HG03108 (cell line): ENCODE data around the gene TOPAZ1.

Experiments used
- ATAC-seq: cut with Tn5 transposase; IDR thresholded peaks from one replicate; pipeline ENCODE4 v1.9.1; 2021; ENCODE audit warnings: moderate library complexity; ENCODE audit not compliant: unreplicated experiment

The TOPAZ1 gene

DNA sequence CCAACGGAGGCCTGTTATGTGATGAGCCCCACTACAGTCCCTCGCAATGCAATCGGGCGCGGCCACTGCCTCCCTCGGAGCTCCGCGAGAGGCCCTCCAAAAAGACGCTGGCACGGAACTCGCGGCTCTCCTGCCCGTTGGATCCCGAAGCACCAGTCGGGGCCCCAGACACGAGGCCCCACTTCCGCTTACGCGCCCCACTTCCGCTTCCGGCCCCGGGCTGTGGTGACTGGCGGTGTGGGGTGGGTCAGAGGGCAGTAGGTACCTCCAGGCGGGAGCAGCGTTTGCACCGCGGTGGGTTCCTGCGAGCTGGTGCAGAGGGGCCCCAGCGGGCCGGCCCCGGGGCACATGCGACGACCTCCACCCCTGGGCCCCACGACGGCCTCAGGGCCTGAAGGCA lies at the start of gene TOPAZ1:
TSS of gene TOPAZ1 (plus strand) at position 181 of the 400 bp plus-strand sequence. CDS start at position 349, 168 bp downstream.
- no peak for ATAC-seq

DNA sequence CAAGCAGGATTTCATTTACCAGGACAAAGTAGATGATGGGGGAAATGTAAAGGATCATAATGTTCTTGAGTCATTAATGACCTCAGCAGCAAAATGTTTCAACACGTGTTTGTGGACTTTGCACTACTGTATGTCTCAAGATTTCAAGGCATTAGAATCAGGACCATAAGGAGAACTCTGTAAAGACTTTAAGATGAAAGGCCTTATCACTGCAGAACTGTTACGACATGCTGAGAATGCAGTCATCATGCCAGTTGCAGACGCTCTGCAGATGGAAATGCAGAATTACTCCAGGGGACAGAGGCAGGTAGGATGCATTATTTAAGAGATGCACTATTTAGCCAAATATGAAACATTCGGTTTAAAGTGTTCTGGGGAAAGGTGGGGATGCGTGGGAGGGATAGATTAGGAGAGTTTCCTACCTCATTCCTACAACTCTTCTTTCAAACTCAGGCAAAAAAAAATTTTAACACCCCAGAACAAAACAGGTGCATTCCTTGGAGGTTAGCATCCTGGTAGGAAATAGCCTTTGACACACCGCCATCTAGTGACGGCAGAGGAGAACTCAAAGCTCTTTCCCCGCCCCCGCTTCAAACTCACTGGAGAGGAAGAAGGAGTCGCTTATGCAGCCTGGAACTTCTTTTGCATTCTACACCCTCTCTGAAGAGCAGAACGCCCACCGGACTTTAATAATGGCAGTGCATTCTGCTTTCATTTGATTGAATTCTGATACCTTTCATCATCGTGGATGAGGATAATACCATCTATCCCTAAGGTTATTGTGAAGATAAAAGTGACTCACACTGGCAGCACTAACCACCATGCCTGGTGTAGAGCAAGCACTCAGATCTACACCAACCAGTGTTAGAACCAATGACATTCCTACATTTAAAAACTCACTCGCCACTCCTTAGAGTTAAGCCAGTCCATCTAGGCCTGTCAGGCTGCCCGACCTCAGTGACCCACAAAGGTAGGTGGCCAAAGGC lies 43.1 kb upstream of the TOPAZ1 start:
- ATAC-seq, result no peak

DNA sequence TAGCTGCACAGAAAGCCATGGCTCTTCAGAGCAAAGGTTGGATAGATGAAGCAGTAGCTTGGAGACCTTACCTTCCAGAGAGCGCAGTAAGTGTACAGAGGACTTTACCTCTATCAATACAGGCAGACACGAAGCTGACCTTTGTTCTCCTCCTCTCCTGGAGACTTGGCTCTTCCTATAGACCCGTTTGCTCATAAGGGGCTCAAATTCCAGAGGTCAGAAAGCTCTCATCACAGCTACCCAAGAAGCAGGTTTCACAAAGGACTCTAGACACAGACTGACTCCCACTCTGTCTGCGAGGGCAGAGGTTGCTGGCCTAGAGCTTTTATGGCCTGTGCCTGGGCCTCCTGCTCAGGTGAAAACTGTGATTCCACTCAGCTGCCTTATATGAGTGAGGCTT lies 35.4 kb upstream of the TOPAZ1 start:
- no peak for ATAC-seq

DNA sequence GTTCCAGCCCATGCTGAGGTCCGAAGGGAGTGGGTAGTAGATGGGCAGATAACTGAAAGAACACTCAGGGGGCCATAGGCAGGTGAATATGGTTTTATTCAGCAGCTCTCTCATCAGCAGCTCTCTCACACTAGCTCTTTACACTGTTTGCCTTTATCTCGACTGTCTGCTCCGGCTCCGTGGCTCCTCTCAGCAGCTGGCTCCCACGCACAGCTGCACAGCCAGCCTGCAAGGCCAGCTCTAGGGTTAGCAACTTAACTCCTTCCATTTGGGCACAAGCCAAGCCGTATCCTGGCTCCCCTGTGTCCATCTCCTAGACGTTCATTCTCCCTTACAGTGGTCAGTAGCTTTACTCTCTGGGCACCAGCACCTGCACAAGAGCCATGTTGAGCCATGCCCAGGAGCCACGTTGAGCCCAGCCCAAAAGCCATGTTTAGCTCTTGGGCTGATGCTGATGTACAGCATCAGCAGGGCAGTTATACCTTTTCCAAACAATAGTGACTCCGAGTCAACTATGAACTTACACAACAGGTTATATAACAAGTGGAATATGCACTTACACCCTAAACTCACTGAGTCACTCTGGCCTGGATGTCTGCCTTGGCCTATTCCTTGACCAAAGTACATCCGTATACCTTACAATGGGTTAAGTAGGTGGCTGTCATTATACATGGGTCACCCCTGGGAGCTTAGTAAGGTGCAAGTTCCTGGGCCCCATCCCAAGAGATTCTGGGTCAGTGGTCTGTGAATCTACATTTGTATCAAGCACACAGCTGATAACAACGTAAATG lies 34.6 kb upstream of the TOPAZ1 start:
- no peak for ATAC-seq

DNA sequence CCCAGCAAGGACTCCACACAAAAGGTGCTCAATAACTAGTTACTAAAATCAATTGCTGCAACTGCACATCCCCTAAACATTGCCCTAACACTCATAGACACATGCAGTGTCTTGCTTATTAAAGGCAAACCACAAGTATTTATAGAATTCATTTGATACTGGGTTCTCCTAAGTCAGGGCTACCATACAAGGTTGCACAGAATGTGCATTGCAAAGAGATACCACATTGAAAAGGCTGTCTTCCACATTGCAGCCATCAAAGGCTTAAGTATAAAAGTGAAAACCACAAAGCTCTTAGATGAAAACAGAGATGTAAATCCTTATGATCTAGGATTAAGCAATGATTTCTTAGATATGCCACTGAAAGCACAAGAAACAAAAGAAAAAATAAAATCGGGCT lies 33.6 kb upstream of the TOPAZ1 start:
- no peak for ATAC-seq

DNA sequence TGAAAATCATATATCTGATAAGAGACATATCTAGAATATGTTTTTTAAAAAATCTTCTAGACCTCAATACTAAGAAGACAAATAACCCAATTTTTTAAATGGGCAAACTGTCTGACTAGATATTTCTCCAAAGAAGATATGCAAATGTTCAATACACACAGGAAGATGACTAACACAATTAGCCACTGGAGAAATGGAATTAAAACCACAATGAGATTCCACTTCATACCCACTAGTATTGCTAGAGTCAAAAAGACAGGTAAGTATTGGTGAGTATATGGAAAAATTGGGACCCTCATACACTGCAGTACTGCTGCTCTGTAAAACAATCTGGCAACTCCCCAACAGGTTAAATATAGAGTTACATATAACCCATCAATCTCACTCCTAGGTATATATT lies 33.1 kb upstream of the TOPAZ1 start:
- no peak for ATAC-seq

DNA sequence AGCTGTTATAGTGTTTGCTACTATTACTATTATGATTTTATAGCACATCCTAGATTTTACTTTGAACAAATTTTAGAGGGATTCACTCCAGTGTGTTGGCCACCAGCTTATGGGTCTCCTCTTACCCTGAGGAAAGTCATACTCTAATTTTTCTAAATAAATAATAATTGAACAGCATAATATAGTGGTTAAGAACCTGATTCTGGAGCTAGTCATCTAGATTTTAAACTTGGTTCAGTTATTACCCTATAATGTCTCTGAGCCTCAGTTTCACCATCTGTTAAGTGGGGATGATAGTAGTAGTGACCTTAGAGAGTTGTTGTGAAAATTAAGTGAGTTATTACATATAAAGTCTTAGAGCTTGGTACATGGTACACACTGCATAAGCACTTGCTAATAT lies 30.7 kb upstream of the TOPAZ1 start:
- no peak for ATAC-seq

DNA sequence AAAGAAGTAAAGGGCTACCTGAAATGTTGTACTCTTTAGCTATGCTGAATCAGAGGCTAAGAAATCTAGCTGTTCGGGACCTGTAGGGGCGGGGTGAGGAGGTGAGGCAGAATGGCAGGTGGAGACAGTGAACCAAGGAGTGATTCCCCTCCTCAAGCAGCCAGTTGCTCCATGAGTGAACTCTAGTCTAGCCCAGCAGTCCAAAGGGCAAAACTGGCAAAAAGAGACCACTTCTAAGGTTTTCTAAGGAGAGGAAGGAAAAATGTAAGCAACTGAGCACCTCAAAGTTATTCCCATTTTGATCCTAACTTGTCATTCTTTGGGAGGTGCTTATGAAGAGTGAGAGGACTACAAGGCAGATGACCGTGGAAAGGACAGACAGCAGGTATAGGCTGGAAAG lies 19.3 kb upstream of the TOPAZ1 start:
- ATAC-seq, result no peak

DNA sequence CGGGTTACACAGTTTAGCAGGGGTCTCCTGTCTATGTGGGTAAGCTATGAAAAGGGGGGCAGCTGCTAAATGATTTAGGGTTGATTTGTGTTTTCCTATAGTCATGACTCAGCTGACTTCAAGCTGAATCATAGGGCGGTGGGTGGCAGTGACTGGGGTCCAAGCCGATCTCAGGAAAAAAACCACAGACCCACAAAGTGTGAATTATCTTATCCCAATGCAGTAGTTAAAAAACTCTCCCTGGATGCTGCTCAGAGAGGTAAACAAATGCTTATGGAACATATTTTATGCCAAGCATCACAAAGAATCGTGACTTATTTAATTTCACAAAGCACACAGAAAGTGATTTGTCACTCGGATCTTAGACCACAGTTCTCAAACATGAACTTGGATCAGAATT lies 18.4 kb upstream of the TOPAZ1 start:
- ATAC-seq, result no peak

DNA sequence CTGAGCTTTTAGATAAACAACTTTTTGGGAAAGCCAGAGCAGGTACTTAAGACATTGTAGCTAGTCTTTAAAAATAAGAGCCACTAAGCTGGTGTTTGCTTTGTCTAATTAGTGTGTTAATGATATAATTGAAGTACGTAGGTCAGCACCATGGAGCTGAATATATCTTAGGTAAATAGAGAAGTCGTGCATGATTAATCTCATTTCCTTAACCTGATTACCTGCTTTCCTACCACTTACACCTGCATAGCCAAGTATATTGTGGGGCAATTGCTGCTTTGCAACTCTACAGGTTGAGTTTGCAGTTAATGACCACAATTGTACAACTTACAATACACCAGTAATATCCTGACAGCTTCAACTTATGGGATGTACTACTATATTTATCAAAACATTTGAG lies 17.6 kb upstream of the TOPAZ1 start:
- no peak for ATAC-seq

DNA sequence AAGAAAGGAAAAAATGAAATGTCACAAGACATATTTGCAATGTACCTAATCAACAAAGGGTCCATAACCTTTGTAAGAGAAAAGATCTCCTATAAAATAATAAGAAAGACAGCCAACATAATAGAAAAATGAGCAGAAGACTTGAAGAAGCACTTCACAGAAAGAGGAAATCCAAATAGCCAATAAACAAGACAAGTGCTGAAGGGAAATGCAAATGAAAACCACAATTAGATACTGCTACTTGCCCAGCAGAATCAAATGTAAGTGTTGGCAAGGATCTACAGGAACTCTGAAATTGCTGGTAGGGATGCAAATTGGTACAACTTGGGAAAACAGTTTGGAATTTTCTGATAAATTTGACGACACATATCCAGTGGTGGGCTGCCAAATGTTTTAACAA lies 15.1 kb upstream of the TOPAZ1 start:
- no peak for ATAC-seq

DNA sequence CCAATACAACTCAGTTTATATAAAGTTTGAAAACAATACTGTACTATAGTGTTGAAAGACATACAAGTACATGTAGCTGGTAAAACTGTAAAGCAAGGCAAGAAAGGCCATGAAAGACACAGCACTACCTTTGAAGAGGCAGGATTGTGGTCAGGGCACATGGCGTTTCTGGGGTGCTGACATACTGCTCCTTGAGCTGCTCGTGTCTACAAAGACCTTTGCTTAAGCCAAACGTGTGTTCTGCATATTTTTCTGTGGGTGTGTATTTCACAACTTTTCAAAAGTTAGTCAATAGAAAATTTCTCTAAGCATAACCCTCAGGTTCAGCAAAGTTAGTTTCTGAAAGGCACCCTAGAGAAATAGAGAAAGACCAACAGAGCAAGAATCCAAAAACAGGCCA lies 14.1 kb upstream of the TOPAZ1 start:
- ATAC-seq, result no peak

DNA sequence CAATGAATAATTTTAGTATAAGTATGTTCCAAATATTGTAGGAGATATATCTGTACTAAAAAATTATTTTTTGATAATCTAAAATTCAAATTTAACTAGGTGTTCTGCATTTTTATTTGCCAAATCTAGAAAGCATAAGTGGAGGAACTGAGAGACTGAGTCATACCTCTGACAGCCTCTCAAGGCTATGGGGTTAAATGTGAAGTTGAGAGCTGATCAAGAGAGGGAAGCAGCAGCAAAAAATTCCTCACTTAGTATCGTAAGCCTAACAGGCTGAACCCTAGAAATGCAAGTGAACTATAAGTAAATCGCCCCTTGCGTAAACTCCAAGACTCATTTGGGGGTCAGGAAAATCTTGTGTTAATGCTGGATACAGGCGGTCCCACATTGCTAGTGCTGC lies 12.8 kb upstream of the TOPAZ1 start:
- ATAC-seq, result no peak

DNA sequence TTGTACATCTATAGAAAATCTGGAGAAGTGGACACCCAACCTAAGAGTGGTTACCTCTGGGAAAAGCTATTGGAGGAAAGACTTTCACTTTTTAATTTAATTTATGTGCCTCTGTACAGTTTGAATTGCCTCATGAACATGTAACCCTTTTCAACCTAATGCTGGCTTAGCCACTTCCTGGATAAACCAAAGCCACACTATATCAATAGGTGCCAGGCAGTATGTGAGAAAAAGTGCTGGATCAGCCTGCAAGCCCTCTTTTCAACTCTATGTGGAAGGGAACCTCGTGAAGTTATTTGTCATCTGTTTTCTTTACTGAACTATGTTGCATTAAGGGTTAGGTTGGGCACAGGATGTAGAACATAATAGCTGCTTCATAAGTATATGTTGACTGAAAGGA lies 9.3 kb upstream of the TOPAZ1 start:
- no peak for ATAC-seq

DNA sequence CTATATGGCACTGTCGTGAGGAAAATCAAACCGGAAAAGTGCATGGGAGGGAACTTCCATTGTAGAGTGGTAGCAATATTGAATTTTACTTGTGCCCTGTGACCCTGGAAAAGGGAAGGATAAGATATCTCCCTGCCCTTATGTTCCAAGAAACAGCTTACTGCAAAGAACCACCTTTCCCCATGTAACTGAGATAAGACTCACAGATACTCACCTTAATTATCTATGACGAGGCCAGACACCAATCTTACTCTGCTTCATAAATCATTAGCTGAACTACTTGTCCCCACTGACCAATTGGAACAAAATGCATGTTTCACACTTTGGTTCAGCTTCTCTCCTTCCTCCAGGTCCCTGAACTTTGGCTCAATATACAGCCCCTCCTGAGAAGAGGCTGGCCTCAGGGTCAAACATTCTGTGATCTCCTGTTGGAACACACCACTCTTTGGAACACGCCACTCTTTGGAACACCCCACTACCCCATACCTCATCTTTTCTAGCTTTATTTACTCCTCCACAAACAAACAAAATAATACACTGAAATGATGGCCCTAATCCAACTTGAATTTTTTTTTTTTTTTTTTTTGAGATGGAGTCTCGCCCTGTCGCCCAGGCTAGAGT lies 6.9 kb upstream of the TOPAZ1 start:
- no peak for ATAC-seq

DNA sequence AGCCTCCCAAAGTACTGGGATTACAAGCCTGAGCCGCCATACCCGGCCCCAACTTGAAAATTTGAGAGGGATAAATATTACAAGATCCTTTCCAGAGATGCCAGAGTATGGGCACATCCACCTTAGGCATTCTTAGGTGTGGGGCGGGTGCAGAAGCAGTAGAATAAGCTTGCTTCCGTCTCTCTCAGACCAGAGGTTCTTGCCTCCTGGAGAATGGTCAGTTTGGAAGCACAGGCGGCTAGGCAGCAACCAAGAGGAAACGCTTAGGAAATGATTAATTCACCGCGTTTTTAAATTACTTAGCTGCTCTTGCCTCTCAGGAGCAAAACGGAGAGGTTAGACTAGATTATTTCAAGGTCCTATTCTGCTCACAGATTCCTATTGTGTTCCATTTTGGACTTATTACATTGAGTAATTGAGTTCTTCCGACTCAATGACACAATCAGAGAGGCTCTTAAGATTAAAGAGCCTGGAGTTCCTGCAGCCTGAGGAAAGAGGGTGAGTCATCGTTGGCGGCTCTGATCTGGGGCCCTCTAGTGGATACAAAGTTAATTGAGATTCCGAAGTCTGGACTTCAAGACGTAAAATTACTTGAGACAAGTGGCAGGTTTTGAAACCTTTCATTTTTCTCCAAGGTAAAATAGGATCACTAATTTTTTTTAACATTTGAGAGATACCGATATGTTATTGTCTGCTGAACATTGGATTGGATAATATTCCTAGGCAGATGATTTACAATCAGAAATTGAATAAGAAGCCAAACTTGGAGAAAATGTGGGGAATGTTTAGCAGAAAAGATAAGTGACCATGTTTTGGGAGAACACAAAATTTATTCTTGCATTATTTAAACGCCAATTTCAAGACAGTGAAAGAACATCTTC lies 5.8 kb upstream of the TOPAZ1 start:
- peak; percentile 52 for ATAC-seq

DNA sequence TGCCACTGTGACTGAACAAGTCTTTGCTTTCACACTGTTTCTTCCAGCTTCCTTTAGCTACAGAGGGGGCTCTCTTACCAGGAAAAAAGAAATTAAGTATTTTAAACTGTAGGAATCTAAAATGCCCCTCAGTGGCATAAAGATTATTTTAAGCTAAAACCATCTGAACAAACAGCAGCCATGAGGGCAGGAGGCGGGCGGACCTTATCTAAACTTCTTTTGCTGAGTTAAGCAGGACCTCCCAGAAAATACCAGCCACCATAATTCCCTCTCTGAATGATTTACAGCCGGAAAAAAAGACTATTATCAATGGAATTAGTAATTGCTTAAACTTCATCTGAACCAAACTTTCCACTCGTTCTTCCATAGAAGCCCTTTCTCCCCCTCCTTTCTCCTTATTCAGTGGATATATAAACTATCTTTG lies 5.2 kb upstream of the TOPAZ1 start:
- ATAC-seq, result no peak

DNA sequence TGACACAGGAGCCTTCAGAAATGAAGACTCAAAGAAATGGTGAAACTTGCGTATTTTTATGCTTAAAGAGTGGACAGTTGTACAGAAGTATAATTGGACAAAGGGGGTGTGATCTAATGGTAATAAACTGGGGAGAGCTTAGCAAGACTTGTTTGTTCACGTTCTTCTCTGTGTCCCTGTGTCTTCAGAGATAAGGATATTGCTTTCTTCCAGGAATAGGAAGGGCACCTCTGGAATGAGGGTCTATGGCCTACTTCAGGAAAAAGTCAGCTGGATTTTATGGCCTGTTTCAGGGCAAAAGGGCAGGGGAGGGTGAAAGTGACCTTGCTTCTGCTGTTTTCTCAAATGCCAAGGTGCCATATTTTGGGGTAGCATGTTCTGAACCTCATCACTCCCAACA lies 4.5 kb upstream of the TOPAZ1 start:
- no peak for ATAC-seq

DNA sequence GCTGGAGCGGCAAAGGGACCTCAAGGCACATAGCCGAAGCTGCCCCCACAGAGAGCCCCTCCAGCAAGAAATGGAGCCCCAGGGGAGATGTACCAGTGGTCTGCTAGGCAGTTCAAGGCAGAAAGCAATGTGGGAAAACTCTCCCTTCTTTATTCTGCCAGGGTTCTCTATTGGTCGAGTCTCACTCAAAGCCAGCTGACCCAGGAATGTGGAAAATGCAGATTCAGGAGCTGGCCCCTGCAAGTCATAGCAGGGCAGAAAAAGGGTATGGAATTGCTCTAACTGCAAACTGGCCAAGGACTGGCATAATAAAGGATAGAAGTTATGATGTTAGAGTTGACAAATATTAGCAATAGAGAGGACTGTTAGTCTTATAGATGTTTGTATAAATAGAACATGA lies 4.0 kb upstream of the TOPAZ1 start:
- no peak for ATAC-seq

DNA sequence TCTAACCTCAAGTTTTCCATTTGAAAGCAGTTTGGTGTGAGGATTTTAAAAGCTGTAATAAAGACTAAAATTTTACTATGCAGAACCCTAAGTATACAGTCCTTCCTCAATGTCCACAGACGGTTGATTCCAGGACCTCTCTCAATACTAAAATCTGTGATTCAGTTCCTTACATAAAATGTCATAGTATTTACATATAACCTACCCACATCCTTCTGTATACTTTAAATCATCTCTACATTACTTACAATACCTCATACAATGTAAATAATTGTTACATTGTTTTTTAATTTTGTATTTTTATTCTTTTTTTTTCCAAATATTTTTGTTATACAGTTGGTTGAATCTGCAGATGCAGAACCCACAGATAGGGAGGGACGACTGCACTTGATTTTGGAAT lies 2.8 kb upstream of the TOPAZ1 start:
- ATAC-seq, result no peak

DNA sequence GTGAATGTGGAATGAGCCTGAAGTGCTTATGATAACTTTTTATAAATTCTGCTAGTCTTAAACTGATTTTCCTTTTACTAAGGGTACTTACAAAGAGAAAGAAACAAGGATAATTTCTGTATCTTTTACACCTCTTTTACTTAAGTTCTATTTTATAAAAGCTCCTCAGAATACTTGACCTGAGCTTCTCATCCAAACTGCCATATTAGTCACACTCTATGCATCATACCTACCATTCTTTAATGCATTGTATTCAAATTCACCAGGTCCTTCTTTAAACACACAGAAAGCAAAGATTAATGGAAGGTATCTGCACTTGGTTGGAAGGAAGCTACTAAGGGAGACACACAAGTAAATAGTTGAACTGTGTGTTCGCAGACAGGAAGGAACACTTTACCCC lies 1.6 kb upstream of the TOPAZ1 start:
- no peak for ATAC-seq
